Fibroblast of skin of right biceps (primary cell): ENCODE results near the gene IL1RAPL2.
"Not testable (repeated sequence)": the region's sequence is repeated elsewhere in the genome, so short reads cannot be mapped to it uniquely, and the experiment has no call there.

Experiments used
- DNase-seq: peaks from one replicate; pipeline ENCODE4 v3.0.0-alpha.2; 2013

The IL1RAPL2 gene

GRCh38 chrX:105038672-105039328, 472.8 kb downstream of the IL1RAPL2 start:
- DNase-seq: no peak

- no peak for DNase-seq
These were observed 484.9 kb downstream of the IL1RAPL2 start for GRCh38 chrX:105050921-105051320.

GRCh38 chrX:105051364-105051763, 485.4 kb downstream of the IL1RAPL2 start:
- DNase-seq: no peak

- no peak for DNase-seq
These were observed 486.9 kb downstream of the IL1RAPL2 start for GRCh38 chrX:105052926-105053325.

GRCh38 chrX:105063743-105064142, 497.7 kb downstream of the IL1RAPL2 start:
- no peak for DNase-seq

GRCh38 chrX:105098201-105098600, 532.2 kb downstream of the IL1RAPL2 start:
- DNase-seq: peak; percentile 17

GRCh38 chrX:105098812-105099211, 532.8 kb downstream of the IL1RAPL2 start:
- DNase-seq: no peak

- no peak for DNase-seq
These were observed 535.4 kb downstream of the IL1RAPL2 start for GRCh38 chrX:105101378-105101777.

- no peak for DNase-seq
These were observed 543.9 kb downstream of the IL1RAPL2 start for GRCh38 chrX:105109936-105110335.

- DNase-seq: peak; percentile 11
These were observed 548.6 kb downstream of the IL1RAPL2 start for GRCh38 chrX:105114554-105115130.

- not testable (repeated sequence) for DNase-seq
These were observed 549.8 kb downstream of the IL1RAPL2 start for GRCh38 chrX:105115596-105116320.

GRCh38 chrX:105116486-105116885, 550.5 kb downstream of the IL1RAPL2 start:
- peak; percentile 59 for DNase-seq

- no peak for DNase-seq
These were observed 551.6 kb downstream of the IL1RAPL2 start for GRCh38 chrX:105117621-105118020.

GRCh38 chrX:105120463-105120862, 554.5 kb downstream of the IL1RAPL2 start:
- peak; percentile 33 for DNase-seq

- no peak for DNase-seq
These were observed 555.2 kb downstream of the IL1RAPL2 start for GRCh38 chrX:105121186-105121585.

GRCh38 chrX:105126201-105126600, 560.2 kb downstream of the IL1RAPL2 start:
- DNase-seq: no peak

- DNase-seq: no peak
These were observed 568.3 kb downstream of the IL1RAPL2 start for GRCh38 chrX:105134273-105134672.

- DNase-seq: no peak
These were observed 570.8 kb downstream of the IL1RAPL2 start for GRCh38 chrX:105136786-105137185.

GRCh38 chrX:105150036-105150435, 584.0 kb downstream of the IL1RAPL2 start:
- DNase-seq: no peak

- peak; percentile 19 for DNase-seq
These were observed 584.6 kb downstream of the IL1RAPL2 start for GRCh38 chrX:105150557-105150956.

- DNase-seq: peak; percentile 26
These were observed 601.2 kb downstream of the IL1RAPL2 start for GRCh38 chrX:105167233-105167632.

- no peak for DNase-seq
These were observed 602.6 kb downstream of the IL1RAPL2 start for GRCh38 chrX:105168577-105168976.

GRCh38 chrX:105173071-105173470, 607.1 kb downstream of the IL1RAPL2 start:
- DNase-seq: no peak

- no peak for DNase-seq
These were observed 613.6 kb downstream of the IL1RAPL2 start for GRCh38 chrX:105179644-105180043.
